WERI-Rb-1 (cell line): ENCODE data around the gene DZIP3.
"Not testable (repeated sequence)": the region's sequence is repeated elsewhere in the genome, so short reads cannot be mapped to it uniquely, and the experiment has no call there.

Experiments used
- DNase-seq: peaks from one replicate; pipeline ENCODE4 v3.0.0-alpha.2; 2020
- H3K27ac ChIP-seq: fragments of 250-450 bp; sonication (Bioruptor Pico); 2 replicates; pipeline ENCODE4 v1.5.1; 2020; ENCODE audit warnings: mild to moderate bottlenecking, moderate library complexity
- H3K27me3 ChIP-seq: fragments of 250-450 bp; sonication (Bioruptor Pico); 2 replicates; pipeline ENCODE4 v1.5.1; 2021; ENCODE audit warnings: mild to moderate bottlenecking, low read depth, moderate library complexity; ENCODE audit not compliant: insufficient read depth, severe bottlenecking
- H3K36me3 ChIP-seq: fragments of 250-450 bp; sonication (Bioruptor Pico); 2 replicates; pipeline ENCODE4 v1.5.1; 2020; ENCODE audit warnings: mild to moderate bottlenecking, moderate library complexity
- H3K4me3 ChIP-seq: 2 replicates; pipeline ENCODE4 v1.5.1; 2011; ENCODE audit warnings: low read depth, mild to moderate bottlenecking, control low read depth, low read length
- H3K9me3 ChIP-seq: fragments of 250-450 bp; sonication (Bioruptor Pico); 2 replicates; pipeline ENCODE4 v1.5.1; 2021; ENCODE audit warnings: mild to moderate bottlenecking, moderate library complexity; ENCODE audit not compliant: severe bottlenecking
- CTCF ChIP-seq: IDR thresholded peaks from 2 replicates; pipeline ENCODE4 v1.5.1; 2011; ENCODE audit warnings: low read depth, mild to moderate bottlenecking, control low read depth, inconsistent platforms, low read length

Gene DZIP3

GRCh38 chr3:108645364-108645763 is 55.8 kb downstream of the DZIP3 start:
- Histone ChIP-seq H3K27ac (no peak overlapping the region), H3K9me3 (no peaks in the 10 kb centered on the region), H3K27me3 (no peaks in the 10 kb centered on the region), H3K36me3 (no peaks in the 10 kb centered on the region; the same call in 1 of the 2 replicates), H3K4me3 (no peak overlapping the region)
- TF ChIP-seq CTCF, result no peak
- no peak for DNase-seq

GRCh38 chr3:108655664-108656063 is 66.1 kb downstream of the DZIP3 start:
- H3K4me3 ChIP-seq, H3K27ac ChIP-seq, DNase-seq, H3K36me3 ChIP-seq, H3K27me3 ChIP-seq: not testable (repeated sequence)
- H3K9me3 ChIP-seq, result peaks cover 15% of the 10 kb centered on the region

GRCh38 chr3:108661699-108662098 is 72.2 kb downstream of the DZIP3 start:
- Histone ChIP-seq H3K9me3 (peaks cover 2% of the 10 kb centered on the region), H3K27ac (no peak overlapping the region), H3K27me3 (no peaks in the 10 kb centered on the region), H3K4me3 (no peak overlapping the region), H3K36me3 (no peaks in the 10 kb centered on the region)
- no peak for DNase-seq
- no peak for TF ChIP-seq CTCF

GRCh38 chr3:108662142-108662738 is 72.7 kb downstream of the DZIP3 start:
- Histone ChIP-seq H3K9me3 (peaks cover 2% of the 10 kb centered on the region), H3K4me3 (no peak overlapping the region), H3K27ac (no peak overlapping the region), H3K27me3 (no peaks in the 10 kb centered on the region), H3K36me3 (no peaks in the 10 kb centered on the region)
- peak; percentile 49 for TF ChIP-seq CTCF
- DNase-seq, result peak; percentile 32

DNA sequence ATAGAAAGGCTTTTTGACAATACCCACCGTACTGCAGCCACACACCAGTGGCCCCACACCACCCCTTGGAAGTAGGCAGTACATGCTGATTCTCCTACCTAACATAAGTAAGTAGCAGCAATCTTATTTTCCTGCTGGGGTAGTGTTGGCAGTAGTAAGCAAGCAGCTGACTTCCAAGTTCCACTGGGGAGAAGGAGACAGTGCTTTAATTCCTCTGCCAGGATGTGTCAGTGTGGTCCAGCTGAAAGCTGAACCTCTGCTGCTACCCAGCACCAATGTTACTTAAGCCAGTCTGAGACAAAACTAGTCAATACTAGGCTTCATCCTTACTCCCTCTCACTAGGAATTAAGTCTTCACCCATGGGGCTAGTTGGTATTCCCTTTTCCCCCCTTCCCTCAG is 74.7 kb downstream of the DZIP3 start:
- no peaks in the 10 kb centered on the region for H3K9me3 ChIP-seq
- H3K27ac ChIP-seq, result no peak overlapping the region
- no peaks in the 10 kb centered on the region for H3K27me3 ChIP-seq
- no peak for TF ChIP-seq CTCF
- H3K36me3 ChIP-seq, result no peaks in the 10 kb centered on the region
- no peak overlapping the region for H3K4me3 ChIP-seq
- DNase-seq, result no peak

GRCh38 chr3:108667312-108667711 is 77.8 kb downstream of the DZIP3 start:
- Histone ChIP-seq H3K9me3 (no peaks in the 10 kb centered on the region), H3K27me3 (no peaks in the 10 kb centered on the region), H3K27ac (no peak overlapping the region), H3K36me3 (no peaks in the 10 kb centered on the region), H3K4me3 (no peak overlapping the region)
- no peak for TF ChIP-seq CTCF
- no peak for DNase-seq
